Measurements from ENCODE around the gene SMIM32.

- TF ChIP-seq, protein P1, sequence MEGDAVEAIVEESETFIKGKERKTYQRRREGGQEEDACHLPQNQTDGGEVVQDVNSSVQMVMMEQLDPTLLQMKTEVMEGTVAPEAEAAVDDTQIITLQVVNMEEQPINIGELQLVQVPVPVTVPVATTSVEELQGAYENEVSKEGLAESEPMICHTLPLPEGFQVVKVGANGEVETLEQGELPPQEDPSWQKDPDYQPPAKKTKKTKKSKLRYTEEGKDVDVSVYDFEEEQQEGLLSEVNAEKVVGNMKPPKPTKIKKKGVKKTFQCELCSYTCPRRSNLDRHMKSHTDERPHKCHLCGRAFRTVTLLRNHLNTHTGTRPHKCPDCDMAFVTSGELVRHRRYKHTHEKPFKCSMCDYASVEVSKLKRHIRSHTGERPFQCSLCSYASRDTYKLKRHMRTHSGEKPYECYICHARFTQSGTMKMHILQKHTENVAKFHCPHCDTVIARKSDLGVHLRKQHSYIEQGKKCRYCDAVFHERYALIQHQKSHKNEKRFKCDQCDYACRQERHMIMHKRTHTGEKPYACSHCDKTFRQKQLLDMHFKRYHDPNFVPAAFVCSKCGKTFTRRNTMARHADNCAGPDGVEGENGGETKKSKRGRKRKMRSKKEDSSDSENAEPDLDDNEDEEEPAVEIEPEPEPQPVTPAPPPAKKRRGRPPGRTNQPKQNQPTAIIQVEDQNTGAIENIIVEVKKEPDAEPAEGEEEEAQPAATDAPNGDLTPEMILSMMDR (IDR thresholded peaks at IDR 0.05; ENCODE audit: low read depth, low read length, missing input control), result no peak
- TF ChIP-seq SP1 (IDR thresholded peaks at IDR 0.05) (no peak), RAD21 (IDR thresholded peaks at IDR 0.05) (no peak), TAF1 (conservative IDR thresholded peaks at IDR 0.05) (no peak), EGR1 (IDR thresholded peaks at IDR 0.05; ENCODE audit: low read depth in 2 of 2) (no peak), GABPA (IDR thresholded peaks at IDR 0.05 in 1 of 2, conservative IDR thresholded peaks at IDR 0.05 in 1 of 2) (no peak)
- TF ChIP-seq, protein P2, sequence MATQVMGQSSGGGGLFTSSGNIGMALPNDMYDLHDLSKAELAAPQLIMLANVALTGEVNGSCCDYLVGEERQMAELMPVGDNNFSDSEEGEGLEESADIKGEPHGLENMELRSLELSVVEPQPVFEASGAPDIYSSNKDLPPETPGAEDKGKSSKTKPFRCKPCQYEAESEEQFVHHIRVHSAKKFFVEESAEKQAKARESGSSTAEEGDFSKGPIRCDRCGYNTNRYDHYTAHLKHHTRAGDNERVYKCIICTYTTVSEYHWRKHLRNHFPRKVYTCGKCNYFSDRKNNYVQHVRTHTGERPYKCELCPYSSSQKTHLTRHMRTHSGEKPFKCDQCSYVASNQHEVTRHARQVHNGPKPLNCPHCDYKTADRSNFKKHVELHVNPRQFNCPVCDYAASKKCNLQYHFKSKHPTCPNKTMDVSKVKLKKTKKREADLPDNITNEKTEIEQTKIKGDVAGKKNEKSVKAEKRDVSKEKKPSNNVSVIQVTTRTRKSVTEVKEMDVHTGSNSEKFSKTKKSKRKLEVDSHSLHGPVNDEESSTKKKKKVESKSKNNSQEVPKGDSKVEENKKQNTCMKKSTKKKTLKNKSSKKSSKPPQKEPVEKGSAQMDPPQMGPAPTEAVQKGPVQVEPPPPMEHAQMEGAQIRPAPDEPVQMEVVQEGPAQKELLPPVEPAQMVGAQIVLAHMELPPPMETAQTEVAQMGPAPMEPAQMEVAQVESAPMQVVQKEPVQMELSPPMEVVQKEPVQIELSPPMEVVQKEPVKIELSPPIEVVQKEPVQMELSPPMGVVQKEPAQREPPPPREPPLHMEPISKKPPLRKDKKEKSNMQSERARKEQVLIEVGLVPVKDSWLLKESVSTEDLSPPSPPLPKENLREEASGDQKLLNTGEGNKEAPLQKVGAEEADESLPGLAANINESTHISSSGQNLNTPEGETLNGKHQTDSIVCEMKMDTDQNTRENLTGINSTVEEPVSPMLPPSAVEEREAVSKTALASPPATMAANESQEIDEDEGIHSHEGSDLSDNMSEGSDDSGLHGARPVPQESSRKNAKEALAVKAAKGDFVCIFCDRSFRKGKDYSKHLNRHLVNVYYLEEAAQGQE (IDR thresholded peaks at IDR 0.05), result no peak
- TF ChIP-seq, protein P3, sequence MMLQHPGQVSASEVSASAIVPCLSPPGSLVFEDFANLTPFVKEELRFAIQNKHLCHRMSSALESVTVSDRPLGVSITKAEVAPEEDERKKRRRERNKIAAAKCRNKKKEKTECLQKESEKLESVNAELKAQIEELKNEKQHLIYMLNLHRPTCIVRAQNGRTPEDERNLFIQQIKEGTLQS (IDR thresholded peaks at IDR 0.05), result no peak
- TF ChIP-seq, protein P4, sequence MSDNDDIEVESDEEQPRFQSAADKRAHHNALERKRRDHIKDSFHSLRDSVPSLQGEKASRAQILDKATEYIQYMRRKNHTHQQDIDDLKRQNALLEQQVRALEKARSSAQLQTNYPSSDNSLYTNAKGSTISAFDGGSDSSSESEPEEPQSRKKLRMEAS (IDR thresholded peaks at IDR 0.05), result no peak
Observed at GRCh38 chr5:136191304-136192014, 1.5 kb downstream of the SMIM32 start.
